Trophoblast cell (in vitro differentiated cells and primary cell): Measurements from ENCODE around the gene CRELD2.

ENCODE experiments used
- DNase-seq, 2 donors: peaks; one replicate each; pipeline ENCODE4 v3.0.0-alpha.2; 2016
- H2AFZ ChIP-seq: 2 replicates; pipeline ENCODE4 v1.6.1; 2013; ENCODE audit warnings: low read length, moderate library complexity, mild to moderate bottlenecking; ENCODE audit not compliant: insufficient read depth, poor library complexity
- H2AK5ac ChIP-seq: 2 replicates; pipeline ENCODE4 v1.6.1; 2013; ENCODE audit warnings: mild to moderate bottlenecking, low read length
- H2BK120ac ChIP-seq: 2 replicates; pipeline ENCODE4 v1.6.1; 2013; ENCODE audit warnings: low read length, mild to moderate bottlenecking, moderate library complexity; ENCODE audit not compliant: insufficient read depth, poor library complexity
- H2BK12ac ChIP-seq: 2 replicates; pipeline ENCODE4 v1.6.1; 2013; ENCODE audit warnings: mild to moderate bottlenecking, low read length, moderate library complexity
- H2BK5ac ChIP-seq: 2 replicates; pipeline ENCODE4 v1.6.1; 2013; ENCODE audit warnings: low read length, low read depth, moderate library complexity, mild to moderate bottlenecking; ENCODE audit not compliant: poor library complexity
- H3K14ac ChIP-seq: 2 replicates; pipeline ENCODE4 v1.6.1; 2013; ENCODE audit warnings: mild to moderate bottlenecking, low read length
- H3K18ac ChIP-seq: 2 replicates; pipeline ENCODE4 v1.6.1; 2013; ENCODE audit warnings: mild to moderate bottlenecking, low read length
- H3K23ac ChIP-seq: 2 replicates; pipeline ENCODE4 v1.6.1; 2013; ENCODE audit warnings: low read length
- H3K27ac ChIP-seq: 2 replicates; pipeline ENCODE4 v1.5.1; 2013; ENCODE audit warnings: low read depth, mild to moderate bottlenecking, inconsistent platforms, low read length, moderate library complexity
- H3K27me3 ChIP-seq: 2 replicates; pipeline ENCODE4 v1.6.1; 2013; ENCODE audit warnings: inconsistent platforms, mild to moderate bottlenecking, low read length, moderate library complexity; ENCODE audit not compliant: insufficient read depth
- H3K36me3 ChIP-seq, 2 experiments: 1 replicate in 1 of 2; 2 replicates in 1 of 2; pipeline ENCODE4 v1.6.1; 2013; ENCODE audit warnings: low read length in 2 of 2, mild to moderate bottlenecking in 2 of 2, moderate library complexity in 1 of 2; ENCODE audit not compliant: insufficient read depth in 2 of 2, control insufficient read depth in 1 of 2
- H3K4ac ChIP-seq: 2 replicates; pipeline ENCODE4 v1.6.1; 2013; ENCODE audit warnings: low read depth, mild to moderate bottlenecking, low read length, moderate library complexity
- H3K4me1 ChIP-seq, 2 experiments: 1 replicate in 1 of 2; 2 replicates in 1 of 2; pipeline ENCODE4 v1.6.1; 2013; ENCODE audit warnings: low read length in 2 of 2, mild to moderate bottlenecking in 2 of 2, moderate library complexity in 1 of 2; ENCODE audit not compliant: insufficient read depth in 2 of 2, control insufficient read depth in 1 of 2
- H3K4me2 ChIP-seq: 2 replicates; pipeline ENCODE4 v1.6.1; 2013; ENCODE audit warnings: inconsistent platforms, mild to moderate bottlenecking, low read length, moderate library complexity
- H3K4me3 ChIP-seq: 2 replicates; pipeline ENCODE4 v1.5.1; 2013; ENCODE audit warnings: mild to moderate bottlenecking, low read depth, low read length, inconsistent platforms
- H3K79me1 ChIP-seq: one replicate; pipeline ENCODE4 v1.6.1; 2013; ENCODE audit warnings: low read length
- H3K79me2 ChIP-seq: 2 replicates; pipeline ENCODE4 v1.6.1; 2013; ENCODE audit warnings: low read length, mild to moderate bottlenecking; ENCODE audit not compliant: control insufficient read depth, insufficient read depth, poor library complexity
- H3K9ac ChIP-seq: 2 replicates; pipeline ENCODE4 v1.6.1; 2013; ENCODE audit warnings: mild to moderate bottlenecking, low read length
- H3K9me3 ChIP-seq: 2 replicates; pipeline ENCODE4 v1.6.1; 2013; ENCODE audit warnings: low read depth, mild to moderate bottlenecking, control low read depth, inconsistent platforms, low read length; ENCODE audit not compliant: insufficient read depth
- H4K12ac ChIP-seq: 2 replicates; pipeline ENCODE4 v1.6.1; 2013; ENCODE audit warnings: low read depth, mild to moderate bottlenecking, low read length, moderate library complexity
- H4K8ac ChIP-seq: 2 replicates; pipeline ENCODE4 v1.6.1; 2013; ENCODE audit warnings: low read depth, mild to moderate bottlenecking, low read length, moderate library complexity
- H4K91ac ChIP-seq: one replicate; pipeline ENCODE4 v1.6.1; 2013; ENCODE audit warnings: low read depth, mild to moderate bottlenecking, low read length, moderate library complexity
- WGBS: extraction: QIAGEN DNeasy Blood & Tissue Kit; methylation state at CpG from one replicate; pipeline ENCODE4 v1.1.7; 2013; ENCODE audit warnings: missing lambda C conversion rate; ENCODE audit not compliant: insufficient read length, insufficient coverage; ENCODE audit errors: extremely low coverage; 5-methylcytosine and 5-hydroxymethylcytosine counted together

Gene CRELD2

DNA sequence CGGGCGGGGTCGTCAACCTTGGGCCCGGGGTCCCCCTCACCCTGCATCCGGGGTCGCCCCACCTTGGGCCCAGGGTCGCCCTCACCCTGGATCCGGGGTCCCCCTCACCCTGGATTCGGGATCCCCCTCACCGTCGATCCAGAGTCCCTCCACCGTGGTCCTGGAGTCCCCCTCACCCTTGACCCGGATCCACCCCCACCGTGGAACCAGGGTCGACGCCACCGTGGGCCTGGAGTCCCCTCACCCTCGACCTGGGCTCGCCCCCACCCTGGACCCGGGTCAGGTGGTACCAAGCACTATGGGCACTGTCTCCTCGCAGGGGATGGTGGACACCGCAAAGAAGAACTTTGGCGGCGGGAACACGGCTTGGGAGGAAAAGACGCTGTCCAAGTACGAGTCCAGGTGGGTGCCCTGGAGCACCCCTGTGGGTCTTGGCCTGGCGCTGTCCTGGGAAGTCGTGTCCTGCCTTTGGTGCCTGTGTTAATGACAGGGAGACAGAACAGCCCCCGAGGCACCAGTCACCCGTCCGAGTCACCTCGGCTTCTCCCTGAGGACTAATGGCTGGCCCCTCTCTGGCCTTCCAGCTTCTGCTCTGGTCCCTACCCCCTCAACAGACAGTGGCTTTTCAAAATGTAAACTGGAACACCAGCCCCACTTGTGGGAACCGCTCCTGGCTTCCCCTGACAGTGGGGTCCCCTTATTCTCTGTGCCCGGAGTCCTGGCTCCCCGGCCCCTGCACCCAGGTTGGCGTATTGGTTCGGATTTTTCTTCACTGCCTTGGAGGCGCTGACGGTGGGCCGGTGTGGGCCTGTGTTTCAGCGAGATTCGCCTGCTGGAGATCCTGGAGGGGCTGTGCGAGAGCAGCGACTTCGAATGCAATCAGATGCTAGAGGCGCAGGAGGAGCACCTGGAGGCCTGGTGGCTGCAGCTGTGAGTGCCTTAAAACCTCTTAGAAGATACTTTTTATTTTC, 762 bp downstream of the CRELD2 start:
- Histone ChIP-seq H2AK5ac (peak overlapping the region; percentile 1), H3K4me2 (peak overlapping the region; percentile 87), H2AFZ (peak overlapping the region; percentile 6), H4K91ac (peak overlapping the region; percentile 45), H3K27me3 (no peaks in the 10 kb centered on the region), H2BK12ac (no peak overlapping the region), H3K4ac (peak overlapping the region; percentile 7), H3K4me1 (peaks cover 5 to 12% of the 10 kb centered on the region in 2 experiments), H3K79me2 (peaks cover 8% of the 10 kb centered on the region), H2BK5ac (peak overlapping the region; percentile 4), H3K23ac (no peak overlapping the region), H3K27ac (peak overlapping the region; percentile 10), H3K14ac (peak overlapping the region; percentile 87), H3K9me3 (peaks cover 2% of the 10 kb centered on the region), H3K36me3 (peaks cover 20 to 25% of the 10 kb centered on the region in 2 experiments), H3K79me1 (peaks cover 11% of the 10 kb centered on the region), H3K18ac (peak overlapping the region; percentile 26), H4K12ac (peak overlapping the region; percentile 50), H4K8ac (peak overlapping the region; percentile 51), H2BK120ac (peak overlapping the region; percentile 73), H3K4me3 (peak overlapping the region; percentile 89), H3K9ac (peak overlapping the region; percentile 91)
- no peak for DNase-seq
- no CpG with 5 or more reads among the region's 47 CpGs for WGBS

DNA sequence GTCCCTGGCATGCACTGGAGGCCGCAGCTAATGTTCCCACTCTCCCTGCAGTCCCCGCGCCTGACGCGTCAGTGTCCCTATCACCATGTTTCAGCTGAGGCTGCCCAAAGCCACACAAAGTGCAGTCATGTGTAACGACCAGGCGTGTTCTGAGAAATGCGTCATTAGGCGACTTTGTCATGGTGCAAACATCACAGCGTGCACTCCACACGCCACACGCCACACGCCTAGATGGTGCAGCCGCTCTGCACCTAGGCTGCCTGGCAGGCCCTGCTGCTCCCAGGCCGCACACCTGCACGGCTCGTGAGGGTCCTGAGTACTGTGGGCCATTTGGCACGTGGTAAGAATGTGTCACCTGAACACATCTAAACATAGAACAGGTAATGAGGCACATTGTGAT, 2.4 kb downstream of the CRELD2 start:
- H2BK120ac ChIP-seq = no peak overlapping the region
- no peak overlapping the region for H3K9ac ChIP-seq
- peaks cover 5 to 12% of the 10 kb centered on the region in 2 experiments for H3K4me1 ChIP-seq
- no peak overlapping the region for H3K27ac ChIP-seq
- H4K8ac ChIP-seq = no peak overlapping the region
- no peak overlapping the region for H4K12ac ChIP-seq
- no peak overlapping the region for H4K91ac ChIP-seq
- no peak overlapping the region for H2AK5ac ChIP-seq
- no peak overlapping the region for H3K23ac ChIP-seq
- H3K18ac ChIP-seq = no peak overlapping the region
- peaks cover 8% of the 10 kb centered on the region for H3K79me2 ChIP-seq
- no peaks in the 10 kb centered on the region for H3K27me3 ChIP-seq
- no peak overlapping the region for H2BK12ac ChIP-seq
- no peak overlapping the region for H3K14ac ChIP-seq
- H3K36me3 ChIP-seq = peaks cover 30 to 35% of the 10 kb centered on the region in 2 experiments
- peaks cover 11% of the 10 kb centered on the region for H3K79me1 ChIP-seq
- peaks cover 2% of the 10 kb centered on the region for H3K9me3 ChIP-seq
- no peak overlapping the region for H2AFZ ChIP-seq
- no peak overlapping the region for H3K4me2 ChIP-seq
- H3K4me3 ChIP-seq = no peak overlapping the region
- H2BK5ac ChIP-seq = no peak overlapping the region
- H3K4ac ChIP-seq = no peak overlapping the region
- no CpG with 5 or more reads among the region's 18 CpGs for WGBS
- no peak for DNase-seq

DNA sequence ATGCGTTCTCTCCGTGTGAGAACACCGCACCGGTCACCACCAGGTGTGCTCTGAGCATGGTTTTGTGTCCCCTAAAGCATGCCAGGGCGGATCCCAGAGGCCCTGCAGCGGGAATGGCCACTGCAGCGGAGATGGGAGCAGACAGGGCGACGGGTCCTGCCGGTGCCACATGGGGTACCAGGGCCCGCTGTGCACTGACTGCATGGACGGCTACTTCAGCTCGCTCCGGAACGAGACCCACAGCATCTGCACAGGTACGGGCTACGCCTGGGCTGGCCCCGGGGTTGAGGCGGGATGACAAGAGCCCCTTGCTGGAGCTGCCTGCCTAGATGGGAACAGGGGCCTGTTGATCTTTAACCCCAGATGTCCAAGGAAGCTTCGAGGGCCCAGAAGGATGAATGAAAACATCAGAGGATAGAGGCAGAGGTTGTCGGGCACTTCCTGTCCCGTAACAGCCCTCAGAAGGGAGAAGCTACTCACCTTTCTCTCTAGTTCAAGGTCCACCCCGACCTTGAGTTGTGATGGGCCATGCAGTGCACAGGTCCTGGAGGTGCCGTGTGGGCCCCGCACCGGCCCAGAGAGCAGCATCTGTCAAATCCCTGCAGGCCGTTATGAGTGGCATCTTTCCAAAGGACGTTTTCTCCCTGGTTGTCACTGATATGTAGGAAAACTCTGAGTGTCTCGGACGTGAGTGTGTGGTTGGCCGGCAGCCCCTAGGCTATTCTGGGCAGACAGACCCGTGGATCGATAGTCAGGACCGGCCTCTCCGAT, 3.3 kb downstream of the CRELD2 start:
- DNase-seq = no peak
- H3K4ac ChIP-seq = no peak overlapping the region
- no peak overlapping the region for H2AK5ac ChIP-seq
- H3K36me3 ChIP-seq = peaks cover 31 to 37% of the 10 kb centered on the region in 2 experiments
- H3K27me3 ChIP-seq = no peaks in the 10 kb centered on the region
- peaks cover 8% of the 10 kb centered on the region for H3K79me2 ChIP-seq
- H2BK120ac ChIP-seq = no peak overlapping the region
- no peak overlapping the region for H2BK12ac ChIP-seq
- WGBS = no CpG with 5 or more reads among the region's 35 CpGs
- no peak overlapping the region for H3K14ac ChIP-seq
- no peak overlapping the region for H3K4me3 ChIP-seq
- H4K8ac ChIP-seq = no peak overlapping the region
- H3K18ac ChIP-seq = no peak overlapping the region
- no peak overlapping the region for H2BK5ac ChIP-seq
- H3K27ac ChIP-seq = no peak overlapping the region
- H3K9ac ChIP-seq = no peak overlapping the region
- peaks cover 11% of the 10 kb centered on the region for H3K79me1 ChIP-seq
- no peak overlapping the region for H3K23ac ChIP-seq
- no peak overlapping the region for H4K91ac ChIP-seq
- H3K9me3 ChIP-seq = peaks cover 2% of the 10 kb centered on the region
- H4K12ac ChIP-seq = no peak overlapping the region
- H3K4me1 ChIP-seq = peaks cover 5 to 12% of the 10 kb centered on the region in 2 experiments
- no peak overlapping the region for H2AFZ ChIP-seq
- H3K4me2 ChIP-seq = no peak overlapping the region

DNA sequence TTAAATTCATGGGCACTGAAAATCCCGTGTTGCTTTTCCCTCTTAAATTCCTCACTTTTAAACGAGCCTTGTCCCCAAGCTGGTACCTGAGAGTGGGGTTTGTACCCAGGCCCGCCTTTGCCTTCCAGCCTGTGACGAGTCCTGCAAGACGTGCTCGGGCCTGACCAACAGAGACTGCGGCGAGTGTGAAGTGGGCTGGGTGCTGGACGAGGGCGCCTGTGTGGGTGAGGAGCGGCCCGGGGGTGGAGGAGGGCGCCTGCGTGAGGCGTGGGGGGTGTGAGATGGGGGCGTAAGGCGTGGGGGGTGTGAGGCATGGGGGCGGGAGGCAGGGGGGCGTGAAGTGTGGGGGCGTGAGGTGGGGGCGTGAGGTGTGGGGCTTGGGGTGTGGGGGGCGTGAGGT, 4.0 kb downstream of the CRELD2 start:
- H3K27ac ChIP-seq = no peak overlapping the region
- no peak overlapping the region for H3K18ac ChIP-seq
- WGBS = no CpG with 5 or more reads among the region's 22 CpGs
- H4K91ac ChIP-seq = no peak overlapping the region
- H3K9me3 ChIP-seq = peaks cover 2% of the 10 kb centered on the region
- no peaks in the 10 kb centered on the region for H3K27me3 ChIP-seq
- no peak for DNase-seq
- H2AK5ac ChIP-seq = no peak overlapping the region
- H3K23ac ChIP-seq = no peak overlapping the region
- H3K14ac ChIP-seq = no peak overlapping the region
- H3K4me1 ChIP-seq = peaks cover 5 to 9% of the 10 kb centered on the region in 2 experiments
- H3K4me2 ChIP-seq = no peak overlapping the region
- H2BK12ac ChIP-seq = no peak overlapping the region
- H2AFZ ChIP-seq = no peak overlapping the region
- H3K9ac ChIP-seq = no peak overlapping the region
- no peak overlapping the region for H2BK120ac ChIP-seq
- H3K79me1 ChIP-seq = peaks cover 11% of the 10 kb centered on the region
- H2BK5ac ChIP-seq = no peak overlapping the region
- no peak overlapping the region for H4K8ac ChIP-seq
- no peak overlapping the region for H4K12ac ChIP-seq
- no peak overlapping the region for H3K4ac ChIP-seq
- H3K4me3 ChIP-seq = no peak overlapping the region
- peaks cover 32 to 37% of the 10 kb centered on the region in 2 experiments for H3K36me3 ChIP-seq
- peaks cover 8% of the 10 kb centered on the region for H3K79me2 ChIP-seq
